Retinal pigment epithelial cell (primary cell): Measurements from ENCODE around the gene TRAF1.

Experiments used
- DNase-seq: peaks from one replicate; pipeline ENCODE4 v3.0.0-alpha.2; 2010; ENCODE audit warnings: low read depth
- H3K4me3 ChIP-seq: 2 replicates; pipeline ENCODE4 v1.5.1; 2011; ENCODE audit warnings: mild to moderate bottlenecking, low read length, control low read depth, moderate library complexity
- CTCF ChIP-seq: conservative IDR thresholded peaks from 2 replicates; pipeline ENCODE4 v1.5.1; 2011; ENCODE audit warnings: low read depth, low read length, control low read depth, inconsistent platforms

Gene TRAF1

GRCh38 chr9:120853198-120853597, 73.4 kb downstream of the TRAF1 start:
- no peak overlapping the region for H3K4me3 ChIP-seq
- no peak for TF ChIP-seq CTCF
- DNase-seq, result no peak
